ENCODE results near the gene LETM1.

LETM1 gene

DNA sequence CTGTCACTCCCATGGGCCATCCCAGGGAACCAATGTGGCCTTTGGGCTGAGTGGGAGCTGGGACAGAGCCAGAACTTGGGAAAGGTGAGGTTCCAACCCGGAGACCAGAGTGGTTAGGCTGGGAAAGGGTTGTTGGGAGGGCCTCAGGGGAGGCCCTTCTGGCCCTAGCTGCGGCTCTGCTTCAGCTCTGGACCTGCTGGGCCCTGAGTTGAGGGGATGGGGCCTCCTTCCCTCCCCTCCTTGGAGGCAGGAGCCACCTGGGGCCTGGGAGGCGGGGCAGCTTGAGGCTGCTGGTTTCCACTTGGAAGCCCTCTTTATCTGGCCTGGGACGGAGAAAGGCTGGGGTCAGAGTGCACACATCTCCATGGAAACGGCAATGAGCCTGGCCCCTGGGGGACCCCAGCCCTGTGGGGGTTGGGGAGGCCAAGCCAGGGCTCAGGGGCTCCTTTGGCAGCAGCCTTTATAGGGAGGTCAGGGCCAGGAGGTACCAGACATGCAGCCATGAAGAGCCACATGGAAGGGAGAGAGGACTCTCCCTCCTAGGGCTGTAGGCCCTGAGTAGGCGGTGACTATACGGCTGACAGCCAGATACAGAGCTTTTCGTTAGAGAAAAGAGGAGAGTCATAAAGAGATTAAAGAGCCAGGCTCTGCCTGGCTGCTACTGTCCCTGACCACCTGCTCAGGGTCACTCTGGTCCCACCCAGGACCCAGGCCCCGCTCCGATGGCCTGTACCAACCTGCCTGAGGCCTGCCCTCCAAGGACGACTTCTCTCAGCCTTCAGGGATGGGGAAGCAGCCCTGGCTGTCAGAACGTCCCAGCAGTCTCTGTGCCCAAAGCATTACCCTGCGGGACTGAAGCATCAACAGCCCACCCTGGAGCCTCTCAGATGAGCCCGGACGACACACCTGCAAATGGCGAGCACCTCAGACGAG lies 8.4 kb upstream of the LETM1 start:
- H3K4me3 ChIP-seq (ENCODE audit: low read depth, low read length): no peak overlapping the region
- TF ChIP-seq, protein P1, sequence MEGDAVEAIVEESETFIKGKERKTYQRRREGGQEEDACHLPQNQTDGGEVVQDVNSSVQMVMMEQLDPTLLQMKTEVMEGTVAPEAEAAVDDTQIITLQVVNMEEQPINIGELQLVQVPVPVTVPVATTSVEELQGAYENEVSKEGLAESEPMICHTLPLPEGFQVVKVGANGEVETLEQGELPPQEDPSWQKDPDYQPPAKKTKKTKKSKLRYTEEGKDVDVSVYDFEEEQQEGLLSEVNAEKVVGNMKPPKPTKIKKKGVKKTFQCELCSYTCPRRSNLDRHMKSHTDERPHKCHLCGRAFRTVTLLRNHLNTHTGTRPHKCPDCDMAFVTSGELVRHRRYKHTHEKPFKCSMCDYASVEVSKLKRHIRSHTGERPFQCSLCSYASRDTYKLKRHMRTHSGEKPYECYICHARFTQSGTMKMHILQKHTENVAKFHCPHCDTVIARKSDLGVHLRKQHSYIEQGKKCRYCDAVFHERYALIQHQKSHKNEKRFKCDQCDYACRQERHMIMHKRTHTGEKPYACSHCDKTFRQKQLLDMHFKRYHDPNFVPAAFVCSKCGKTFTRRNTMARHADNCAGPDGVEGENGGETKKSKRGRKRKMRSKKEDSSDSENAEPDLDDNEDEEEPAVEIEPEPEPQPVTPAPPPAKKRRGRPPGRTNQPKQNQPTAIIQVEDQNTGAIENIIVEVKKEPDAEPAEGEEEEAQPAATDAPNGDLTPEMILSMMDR (IDR thresholded peaks at IDR 0.05; ENCODE audit: low read depth, low read length): no peak
- DNase-seq (ENCODE audit: low read depth, low spot score): no peak
- in situ Hi-C loops (cut with HindIII; ENCODE audit: low sequenced_read_pairs): no loop called here

DNA sequence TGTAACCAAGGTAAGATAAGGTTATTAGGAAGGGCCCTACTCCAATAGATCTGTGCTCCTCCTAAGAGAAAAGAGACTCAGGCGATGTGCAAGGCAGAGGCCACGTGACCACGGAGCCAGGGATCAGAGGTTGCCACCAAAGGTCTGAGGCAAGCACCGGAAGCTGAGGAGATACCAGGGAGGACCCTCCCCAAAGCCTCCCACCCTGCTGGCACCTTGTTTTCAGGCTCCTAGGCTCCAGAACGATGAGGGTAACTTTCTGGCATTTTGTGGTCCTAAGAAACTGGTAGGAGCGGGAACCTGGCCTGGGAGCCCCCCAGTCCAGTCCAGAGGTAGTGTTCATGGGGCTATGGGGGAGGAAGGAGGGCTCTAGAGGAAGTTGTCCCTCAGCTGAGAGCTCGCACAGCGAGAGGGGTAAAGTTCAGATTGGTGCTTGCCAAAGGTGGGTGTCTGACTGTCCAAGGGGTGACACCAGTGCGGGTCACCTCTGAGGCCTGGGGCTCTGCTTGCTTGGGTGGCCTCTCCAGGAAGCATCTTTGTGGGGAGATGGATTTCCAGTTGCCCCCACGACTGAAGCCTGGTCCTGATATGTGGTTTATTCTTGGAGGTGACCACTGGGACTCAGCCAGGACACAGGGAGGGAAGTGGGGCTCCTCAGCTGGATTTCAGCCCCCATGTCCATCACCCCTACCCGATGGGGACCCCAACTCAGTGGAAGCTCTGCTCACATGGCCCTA lies 7.5 kb upstream of the LETM1 start:
- no peak for DNase-seq (ENCODE audit: low read depth, low spot score)
- no peak overlapping the region for H3K4me3 ChIP-seq (ENCODE audit: low read depth, low read length)
- in situ Hi-C loops (cut with HindIII; ENCODE audit: low sequenced_read_pairs): no loop called here
- TF ChIP-seq, protein P1 (IDR thresholded peaks at IDR 0.05; ENCODE audit: low read depth, low read length): no peak

DNA sequence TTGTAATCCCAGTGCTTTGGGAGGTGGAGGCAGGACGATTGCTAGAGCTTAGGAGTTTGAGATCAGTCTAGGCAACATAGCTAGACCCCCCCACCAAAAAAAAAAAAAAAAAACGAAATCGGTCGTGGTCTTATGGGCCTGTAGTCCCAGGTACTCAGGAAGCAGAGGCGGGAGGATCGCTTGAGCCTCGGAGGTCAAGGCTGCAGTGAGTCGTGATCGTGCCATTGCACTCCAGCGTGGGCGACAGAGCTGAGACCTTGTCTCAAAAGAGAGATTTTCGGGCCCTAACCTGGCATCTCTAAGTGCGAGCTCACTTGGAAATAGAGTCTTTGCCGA lies 7.0 kb upstream of the LETM1 start:
- TF ChIP-seq, protein P1 (IDR thresholded peaks at IDR 0.05; ENCODE audit: low read depth, low read length): no peak
- H3K4me3 ChIP-seq (ENCODE audit: low read depth, low read length): no peak overlapping the region

DNA sequence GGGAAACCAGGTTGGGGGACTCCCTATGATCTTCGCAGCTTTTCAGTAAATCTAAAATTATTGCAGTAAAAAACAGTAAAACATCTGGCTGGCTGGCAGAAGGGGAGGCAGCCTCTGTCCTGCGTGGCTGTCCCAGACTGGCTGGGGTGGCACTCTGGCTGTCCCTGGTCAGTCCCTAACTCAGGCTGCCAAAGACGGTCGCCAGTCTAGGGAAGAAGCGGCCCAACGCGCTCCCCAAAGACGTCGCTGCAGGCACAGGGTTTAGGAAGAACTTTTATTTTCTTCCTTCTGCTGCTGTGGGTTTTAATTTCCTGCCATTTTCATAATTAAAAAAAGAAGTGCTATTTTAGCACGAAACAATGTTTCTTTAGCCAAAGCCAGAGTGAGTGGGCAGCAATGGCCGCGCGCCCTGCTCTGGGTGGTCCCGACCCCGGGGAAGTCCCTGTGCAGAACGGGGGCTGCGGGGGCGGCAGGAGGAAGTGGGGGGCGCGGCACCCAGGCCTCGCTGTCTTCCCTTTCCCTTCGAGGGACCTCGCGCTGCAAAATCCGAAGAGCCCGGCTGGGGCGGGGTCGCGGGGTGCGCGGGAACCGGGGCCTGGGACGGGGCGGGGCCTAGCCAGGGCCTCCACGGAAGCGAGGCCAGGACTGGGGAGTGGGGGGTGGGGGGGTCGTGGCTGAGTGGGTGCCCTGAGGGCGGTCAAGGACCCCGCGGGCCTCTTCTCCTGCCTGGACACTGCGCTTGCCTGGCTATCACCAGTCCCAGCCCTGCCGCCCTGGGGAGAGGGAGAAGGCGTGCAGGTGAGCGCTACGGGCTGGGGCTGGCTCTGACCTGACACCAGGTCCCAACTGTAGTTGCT lies 6.3 kb upstream of the LETM1 start:
- in situ Hi-C loops (cut with HindIII; ENCODE audit: low sequenced_read_pairs): no loop called here
- no peak overlapping the region for H3K4me3 ChIP-seq (ENCODE audit: low read depth, low read length)
- DNase-seq (ENCODE audit: low read depth, low spot score): no peak
- TF ChIP-seq, protein P1 (IDR thresholded peaks at IDR 0.05; ENCODE audit: low read depth, low read length): no peak

More for the DNA sequence above, 7.0 kb upstream of the LETM1 start:
- DNase-seq (ENCODE audit: low read depth, low spot score): no peak
- in situ Hi-C loops (cut with HindIII; ENCODE audit: low sequenced_read_pairs): no loop called here

DNA sequence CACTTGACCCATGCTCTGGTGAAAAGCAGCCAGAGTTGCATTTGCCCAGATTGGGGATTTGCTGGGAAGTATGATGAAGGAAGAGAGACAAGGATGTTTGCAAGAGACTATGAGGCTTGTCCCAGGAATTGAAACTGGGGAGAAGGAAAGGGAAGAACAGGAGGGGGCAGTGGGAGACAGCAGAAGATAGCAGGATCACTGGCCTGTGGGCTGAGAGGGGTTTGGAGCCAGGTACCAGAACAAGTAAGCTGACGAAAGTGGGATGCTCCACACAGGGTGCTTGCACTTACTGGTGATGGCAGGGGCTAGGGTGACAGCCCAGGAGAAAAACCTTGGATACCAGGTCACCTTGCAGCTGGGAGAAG lies 3.4 kb upstream of the LETM1 start:
- no peak for DNase-seq (ENCODE audit: low read depth, low spot score)
- H3K4me3 ChIP-seq (ENCODE audit: low read depth, low read length): no peak overlapping the region
- TF ChIP-seq, protein P1 (IDR thresholded peaks at IDR 0.05; ENCODE audit: low read depth, low read length): no peak
- in situ Hi-C loops (cut with HindIII; ENCODE audit: low sequenced_read_pairs): no loop called here

DNA sequence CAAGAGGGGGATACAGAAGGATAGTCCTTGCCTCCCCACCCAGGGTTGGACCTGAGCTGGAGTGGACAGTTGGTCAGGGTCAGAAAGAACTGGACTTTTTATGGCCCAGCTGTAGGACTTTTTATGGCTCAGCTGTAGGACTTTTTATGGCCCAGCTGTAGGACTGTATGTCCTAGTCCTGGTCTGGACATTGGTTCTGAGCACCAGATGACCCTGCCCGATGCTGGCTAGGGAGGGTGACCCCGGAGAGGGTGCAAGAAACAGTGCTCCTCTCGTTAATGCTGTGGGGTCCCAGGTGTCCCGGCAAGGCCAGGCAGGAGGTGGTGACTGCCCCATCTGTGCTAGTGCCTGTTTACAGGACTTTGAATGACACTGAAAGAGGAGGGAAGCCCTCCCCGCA lies 2.0 kb upstream of the LETM1 start:
- DNase-seq (ENCODE audit: low read depth, low spot score): no peak
- TF ChIP-seq, protein P1 (IDR thresholded peaks at IDR 0.05; ENCODE audit: low read depth, low read length): no peak
- in situ Hi-C loops (cut with HindIII; ENCODE audit: low sequenced_read_pairs): no loop called here
- no peak overlapping the region for H3K4me3 ChIP-seq (ENCODE audit: low read depth, low read length)

All from astrocyte of the spinal cord (primary cell).